Mucosa of stomach (tissue), 1 donor: ENCODE data around the gene ENPP1.
"Not testable (repeated sequence)": the region's sequence is repeated elsewhere in the genome, so short reads cannot be mapped to it uniquely, and the experiment has no call there.

ENCODE experiments used
- H3K27me3 ChIP-seq: one replicate; pipeline ENCODE4 v1.7.0; 2013; ENCODE audit warnings: mild to moderate bottlenecking, low read length; ENCODE audit not compliant: control insufficient read depth, insufficient read depth
- H3K36me3 ChIP-seq: one replicate; pipeline ENCODE4 v1.7.0; 2013; ENCODE audit warnings: low read length; ENCODE audit not compliant: control insufficient read depth, insufficient read depth
- H3K4me1 ChIP-seq: one replicate; pipeline ENCODE4 v1.7.0; 2013; ENCODE audit warnings: mild to moderate bottlenecking, low read length; ENCODE audit not compliant: control insufficient read depth, insufficient read depth
- H3K4me3 ChIP-seq: one replicate; pipeline ENCODE4 v1.7.0; 2013; ENCODE audit warnings: low read length
- H3K9ac ChIP-seq: one replicate; pipeline ENCODE4 v1.7.0; 2013; ENCODE audit warnings: mild to moderate bottlenecking, low read length, moderate library complexity
- H3K9me3 ChIP-seq: one replicate; pipeline ENCODE4 v1.7.0; 2013; ENCODE audit warnings: mild to moderate bottlenecking, low read length, moderate library complexity; ENCODE audit not compliant: control insufficient read depth
- donor health status: Pancreatic carcinoma.

ENPP1 gene

GRCh38 chr6:131910956-131911355 lies 103.1 kb downstream of the ENPP1 start:
- Histone ChIP-seq H3K9ac (no peak overlapping the region), H3K4me1 (no peaks in the 10 kb centered on the region), H3K36me3 (no peaks in the 10 kb centered on the region), H3K27me3 (no peaks in the 10 kb centered on the region), H3K9me3 (no peaks in the 10 kb centered on the region), H3K4me3 (no peak overlapping the region)

GRCh38 chr6:131911951-131912350 lies 104.1 kb downstream of the ENPP1 start:
- no peaks in the 10 kb centered on the region for H3K4me1 ChIP-seq
- H3K9me3 ChIP-seq, result no peaks in the 10 kb centered on the region
- no peak overlapping the region for H3K9ac ChIP-seq
- H3K4me3 ChIP-seq, result no peak overlapping the region
- H3K36me3 ChIP-seq, result no peaks in the 10 kb centered on the region
- H3K27me3 ChIP-seq, result no peaks in the 10 kb centered on the region

GRCh38 chr6:131914234-131914633 lies 106.4 kb downstream of the ENPP1 start:
- H3K9me3 ChIP-seq, result no peaks in the 10 kb centered on the region
- H3K27me3 ChIP-seq, result no peaks in the 10 kb centered on the region
- no peak overlapping the region for H3K4me3 ChIP-seq
- H3K36me3 ChIP-seq, result no peaks in the 10 kb centered on the region
- H3K4me1 ChIP-seq, result no peaks in the 10 kb centered on the region
- no peak overlapping the region for H3K9ac ChIP-seq

GRCh38 chr6:131914967-131915751 lies 107.3 kb downstream of the ENPP1 start:
- H3K9ac ChIP-seq, result no peak overlapping the region
- no peaks in the 10 kb centered on the region for H3K9me3 ChIP-seq
- H3K36me3 ChIP-seq, result no peaks in the 10 kb centered on the region
- H3K4me3 ChIP-seq, result no peak overlapping the region
- no peaks in the 10 kb centered on the region for H3K27me3 ChIP-seq
- H3K4me1 ChIP-seq, result no peaks in the 10 kb centered on the region

- not testable (repeated sequence) for H3K27me3 ChIP-seq, H3K36me3 ChIP-seq, H3K4me1 ChIP-seq, H3K9me3 ChIP-seq, H3K4me3 ChIP-seq, H3K9ac ChIP-seq
These were observed 108.4 kb downstream of the ENPP1 start for GRCh38 chr6:131916091-131916796.

- Histone ChIP-seq H3K27me3 (no peaks in the 10 kb centered on the region), H3K9me3 (no peaks in the 10 kb centered on the region), H3K9ac (no peak overlapping the region), H3K4me1 (no peaks in the 10 kb centered on the region), H3K4me3 (no peak overlapping the region), H3K36me3 (no peaks in the 10 kb centered on the region)
These were observed 109.0 kb downstream of the ENPP1 start for GRCh38 chr6:131916847-131917246.

GRCh38 chr6:131917318-131917717 lies 109.5 kb downstream of the ENPP1 start:
- H3K27me3 ChIP-seq, result no peaks in the 10 kb centered on the region
- no peak overlapping the region for H3K9ac ChIP-seq
- no peak overlapping the region for H3K4me3 ChIP-seq
- H3K9me3 ChIP-seq, result no peaks in the 10 kb centered on the region
- H3K4me1 ChIP-seq, result no peaks in the 10 kb centered on the region
- H3K36me3 ChIP-seq, result no peaks in the 10 kb centered on the region

GRCh38 chr6:131917763-131918649 lies 110.2 kb downstream of the ENPP1 start:
- Histone ChIP-seq H3K9me3 (no peaks in the 10 kb centered on the region), H3K4me1 (no peaks in the 10 kb centered on the region), H3K9ac (no peak overlapping the region), H3K36me3 (no peaks in the 10 kb centered on the region), H3K27me3 (no peaks in the 10 kb centered on the region), H3K4me3 (no peak overlapping the region)

GRCh38 chr6:131918650-131919355 lies 111.0 kb downstream of the ENPP1 start:
- H3K4me1 ChIP-seq, result no peaks in the 10 kb centered on the region
- H3K9ac ChIP-seq, result no peak overlapping the region
- no peak overlapping the region for H3K4me3 ChIP-seq
- no peaks in the 10 kb centered on the region for H3K36me3 ChIP-seq
- no peaks in the 10 kb centered on the region for H3K27me3 ChIP-seq
- H3K9me3 ChIP-seq, result peaks cover 3% of the 10 kb centered on the region

- Histone ChIP-seq H3K27me3 (no peaks in the 10 kb centered on the region), H3K36me3 (no peaks in the 10 kb centered on the region)
These were observed 112.8 kb downstream of the ENPP1 start for GRCh38 chr6:131920656-131921055.

GRCh38 chr6:131923356-131923755 lies 115.5 kb downstream of the ENPP1 start:
- H3K36me3 ChIP-seq, result no peaks in the 10 kb centered on the region
- H3K27me3 ChIP-seq, result no peaks in the 10 kb centered on the region
- H3K9me3 ChIP-seq, result peaks cover 6% of the 10 kb centered on the region
- H3K4me1 ChIP-seq, result no peaks in the 10 kb centered on the region
- H3K9ac ChIP-seq, result no peak overlapping the region
- no peak overlapping the region for H3K4me3 ChIP-seq

More at GRCh38 chr6:131920656-131921055, 112.8 kb downstream of the ENPP1 start:
- H3K9ac ChIP-seq, result no peak overlapping the region
- H3K9me3 ChIP-seq, result peaks cover 6% of the 10 kb centered on the region
- H3K4me1 ChIP-seq, result no peaks in the 10 kb centered on the region
- no peak overlapping the region for H3K4me3 ChIP-seq
